Peyer's patch (tissue), 4 donors: ENCODE measurements around the gene FAM32A. TPM values are rescaled to one million over a fixed set of nuclear protein-coding genes. Genes with fewer than 3 reads are reported as not detected.
A peak's percentile ranks its signal among the peaks of the same experiment; 100 is the strongest.

Experiments used
- DNase-seq, 3 donors: peaks; one replicate each; pipeline ENCODE4 v3.0.0-alpha.2; 2017 to 2019
- H3K27ac ChIP-seq, 4 donors: fragments of 200-600 bp; sonication (generic); one replicate each; pipeline ENCODE4 v1.5.1; 2016 to 2019
- H3K27me3 ChIP-seq, 2 donors: fragments of 200-600 bp; sonication (generic); one replicate each; pipeline ENCODE4 v1.5.1; 2019
- H3K36me3 ChIP-seq, 3 donors: fragments of 200-600 bp; sonication (generic); one replicate each; pipeline ENCODE4 v1.5.1; 2016 to 2019
- H3K4me1 ChIP-seq, 4 donors: fragments of 200-600 bp; sonication (generic); one replicate each; pipeline ENCODE4 v1.5.1; 2016 to 2019
- H3K4me3 ChIP-seq, 4 donors: fragments of 200-600 bp; sonication (generic); 1 replicate in 3 of 4; 2 replicates in 1 of 4; pipeline ENCODE4 v1.5.1; 2016 to 2019; ENCODE audit warnings: mild to moderate bottlenecking in 1 of 4
- H3K9me3 ChIP-seq, 4 donors: fragments of 200-600 bp; sonication (generic); one replicate each; pipeline ENCODE4 v1.5.1; 2016 to 2019; ENCODE audit warnings: mild to moderate bottlenecking in 1 of 4
- CTCF ChIP-seq, 6 experiments: fragments of 450-650 bp in 4 of 6; fragments of 200-600 bp in 2 of 6; sonication (generic) in 1 of 6; IDR thresholded peaks; one replicate each; pipeline ENCODE4 v1.5.1; 2017 to 2019; ENCODE audit warnings: antibody characterized with exemption in 6 of 6, mild to moderate bottlenecking in 3 of 6, moderate library complexity in 1 of 6
- POLR2A ChIP-seq, 2 donors: fragments of 450-650 bp; IDR thresholded peaks; one replicate each; pipeline ENCODE4 v1.5.1; 2017; ENCODE audit warnings: antibody characterized with exemption in 2 of 2, mild to moderate bottlenecking in 2 of 2, moderate library complexity in 2 of 2
- total RNA-seq, 4 donors: library from RNA; depleted of rRNA; stranded (reverse); fragments of >200 nt; gene quantifications; one replicate each; pipeline ENCODE4 v1.1.0, GENCODE V29; 2016

The FAM32A gene
- total RNA-seq, 4 donors from 2014 or later: 88.0 to 116 (median 102) TPM

- Histone ChIP-seq H3K27ac (peak overlapping the region in 3 of 4 donors; percentile 35 to 88 (median 87)), H3K27me3 (no peaks in the 10 kb centered on the region), H3K9me3 (no peaks in the 10 kb centered on the region), H3K36me3 (no peaks in the 10 kb centered on the region), H3K4me1 (peaks cover 0 to 12% (median 11%) of the 10 kb centered on the region in 4 donors), H3K4me3 (no peak overlapping the region)
- TF ChIP-seq POLR2A (IDR thresholded peaks at IDR 0.05) (no peak), CTCF (IDR thresholded peaks at IDR 0.05) (no peak)
- DNase-seq: no peak
Observed at GRCh38 chr19:16142032-16142580, 43.1 kb upstream of the FAM32A start.

- Histone ChIP-seq H3K27ac (peak within 1 kb of the TSS; percentile 81 to 92 (median 88)), H3K4me3 (peak within 1 kb of the TSS; percentile 47 to 59 (median 53)), H3K27me3 (no peaks in the 10 kb centered on the region), H3K36me3 (peaks cover 0 to 5% (median 0%) of the 10 kb centered on the region in 3 donors), H3K4me1 (peaks cover 0 to 22% (median 11%) of the 10 kb centered on the region in 4 donors), H3K9me3 (no peaks in the 10 kb centered on the region)
- DNase-seq: peak; percentile 93 to 98 (median 98)
- peak in 3 of 6 experiments; percentile 27 to 44 (median 35) for TF ChIP-seq CTCF (IDR thresholded peaks at IDR 0.05)
- peak; percentile 76 to 89 for TF ChIP-seq POLR2A (IDR thresholded peaks at IDR 0.05)
Observed at GRCh38 chr19:16143399-16144215, 41.6 kb upstream of the FAM32A start, which contains the start of gene HSH2D. HSH2D (plus strand) TSS chr19:16143685; CDS start chr19:16148751, 5,066 bp downstream.

GRCh38 chr19:16144216-16144581 lies 41.0 kb upstream of the FAM32A start:
- peaks cover 0 to 11% (median 0%) of the 10 kb centered on the region in 3 donors for H3K36me3 ChIP-seq
- no peaks in the 10 kb centered on the region for H3K9me3 ChIP-seq
- peak overlapping the region; percentile 47 to 59 (median 53) for H3K4me3 ChIP-seq
- peak overlapping the region; percentile 81 to 92 (median 88) for H3K27ac ChIP-seq
- TF ChIP-seq CTCF (IDR thresholded peaks at IDR 0.05): no peak
- no peak for TF ChIP-seq POLR2A (IDR thresholded peaks at IDR 0.05)
- DNase-seq: no peak
- peaks cover 0 to 28% (median 14%) of the 10 kb centered on the region in 4 donors for H3K4me1 ChIP-seq
- no peaks in the 10 kb centered on the region for H3K27me3 ChIP-seq

GRCh38 chr19:16146112-16146511 lies 39.1 kb upstream of the FAM32A start:
- Histone ChIP-seq H3K4me3 (no peak overlapping the region), H3K9me3 (no peaks in the 10 kb centered on the region), H3K4me1 (peaks cover 0 to 34% (median 15%) of the 10 kb centered on the region in 4 donors), H3K27me3 (no peaks in the 10 kb centered on the region), H3K36me3 (peaks cover 0 to 18% (median 0%) of the 10 kb centered on the region in 3 donors), H3K27ac (peak overlapping the region in 1 of 4 donors; percentile 88)
- no peak for TF ChIP-seq POLR2A (IDR thresholded peaks at IDR 0.05)
- no peak for TF ChIP-seq CTCF (IDR thresholded peaks at IDR 0.05)
- no peak for DNase-seq

DNA sequence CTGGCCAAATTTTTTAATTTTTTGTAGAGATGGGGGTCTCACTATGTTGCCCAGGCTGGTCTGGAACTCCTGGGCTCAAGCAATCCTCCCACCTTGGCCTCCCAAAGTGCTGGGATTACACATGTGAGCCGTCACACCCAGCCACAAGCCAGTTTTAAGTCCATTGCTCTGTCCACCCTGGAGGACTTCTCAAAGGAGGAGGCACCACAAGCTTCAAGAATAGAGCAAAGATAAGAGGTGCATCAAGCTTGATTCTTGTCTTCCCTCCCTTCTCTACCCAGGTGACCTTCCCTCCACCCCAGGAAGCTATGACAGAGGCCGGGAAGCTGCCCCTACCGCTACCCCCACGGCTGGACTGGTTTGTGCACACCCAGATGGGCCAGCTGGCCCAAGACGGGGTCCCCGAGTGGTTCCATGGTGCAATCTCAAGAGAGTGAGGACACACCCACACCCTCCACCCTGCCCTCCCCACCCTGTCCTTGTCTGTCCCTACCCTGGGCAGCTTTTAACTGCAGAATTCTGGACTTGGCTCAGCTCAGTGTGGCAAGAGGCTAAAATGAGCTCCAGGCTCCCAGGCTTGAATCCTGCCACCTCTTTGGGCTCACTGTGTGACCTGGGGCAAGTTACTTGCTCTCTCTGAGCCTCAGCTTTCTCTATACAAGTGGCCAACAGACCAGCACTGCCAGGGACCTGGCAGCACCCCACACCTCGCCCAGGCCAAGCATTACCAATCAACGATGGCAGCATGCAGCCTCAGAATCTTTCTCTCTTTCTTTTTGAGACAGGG lies 36.6 kb upstream of the FAM32A start:
- H3K9me3 ChIP-seq: no peaks in the 10 kb centered on the region
- peaks cover 0 to 31% (median 4%) of the 10 kb centered on the region in 3 donors for H3K36me3 ChIP-seq
- peak overlapping the region in 3 of 4 donors; percentile 25 to 88 (median 40) for H3K27ac ChIP-seq
- peaks cover 0 to 24% (median 10%) of the 10 kb centered on the region in 4 donors for H3K4me1 ChIP-seq
- TF ChIP-seq CTCF (IDR thresholded peaks at IDR 0.05) (no peak), POLR2A (IDR thresholded peaks at IDR 0.05) (no peak)
- H3K27me3 ChIP-seq: no peaks in the 10 kb centered on the region
- no peak for DNase-seq
- no peak overlapping the region for H3K4me3 ChIP-seq
